Prostate gland (tissue), 2 donors: ENCODE data around the gene PARP1.

Experiments used
- POLR2A ChIP-seq: fragments of 450-650 bp; IDR thresholded peaks from one replicate; pipeline ENCODE4 v1.6.1; 2016; ENCODE audit warnings: antibody characterized with exemption, mild to moderate bottlenecking
- TF ChIP-seq, protein P1 (sequence below), 4 experiments: fragments of 200-600 bp in 2 of 4; fragments of 450-650 bp in 2 of 4; sonication (generic) in 2 of 4; IDR thresholded peaks; 1 replicate in 3 of 4; 2 replicates in 1 of 4; pipeline ENCODE4 v1.5.1; 2016 to 2019; ENCODE audit warnings: antibody characterized with exemption in 4 of 4, mild to moderate bottlenecking in 2 of 4, moderate library complexity in 2 of 4

DNA sequence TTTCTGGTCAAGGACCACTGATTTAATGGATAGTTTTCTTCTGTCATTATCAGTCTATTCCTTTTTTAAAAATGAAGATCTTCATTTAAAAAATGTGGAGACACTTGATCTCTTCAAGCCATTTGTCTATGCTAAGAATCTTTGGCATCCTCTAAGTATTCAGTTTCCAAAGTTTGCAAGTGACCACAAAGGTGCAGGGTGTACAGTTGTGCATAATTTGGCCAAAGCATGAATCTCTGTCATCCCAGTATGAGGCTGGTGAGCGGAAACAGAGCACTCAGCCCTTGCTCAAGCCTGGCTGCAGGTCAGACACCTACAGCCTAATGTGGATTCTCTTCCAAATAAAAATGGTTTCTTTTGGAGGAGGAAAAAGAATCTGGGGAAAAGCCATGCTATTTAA, 19.8 kb downstream of the PARP1 start:
- TF ChIP-seq, protein P1, sequence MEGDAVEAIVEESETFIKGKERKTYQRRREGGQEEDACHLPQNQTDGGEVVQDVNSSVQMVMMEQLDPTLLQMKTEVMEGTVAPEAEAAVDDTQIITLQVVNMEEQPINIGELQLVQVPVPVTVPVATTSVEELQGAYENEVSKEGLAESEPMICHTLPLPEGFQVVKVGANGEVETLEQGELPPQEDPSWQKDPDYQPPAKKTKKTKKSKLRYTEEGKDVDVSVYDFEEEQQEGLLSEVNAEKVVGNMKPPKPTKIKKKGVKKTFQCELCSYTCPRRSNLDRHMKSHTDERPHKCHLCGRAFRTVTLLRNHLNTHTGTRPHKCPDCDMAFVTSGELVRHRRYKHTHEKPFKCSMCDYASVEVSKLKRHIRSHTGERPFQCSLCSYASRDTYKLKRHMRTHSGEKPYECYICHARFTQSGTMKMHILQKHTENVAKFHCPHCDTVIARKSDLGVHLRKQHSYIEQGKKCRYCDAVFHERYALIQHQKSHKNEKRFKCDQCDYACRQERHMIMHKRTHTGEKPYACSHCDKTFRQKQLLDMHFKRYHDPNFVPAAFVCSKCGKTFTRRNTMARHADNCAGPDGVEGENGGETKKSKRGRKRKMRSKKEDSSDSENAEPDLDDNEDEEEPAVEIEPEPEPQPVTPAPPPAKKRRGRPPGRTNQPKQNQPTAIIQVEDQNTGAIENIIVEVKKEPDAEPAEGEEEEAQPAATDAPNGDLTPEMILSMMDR (IDR thresholded peaks at IDR 0.05): no peak
- TF ChIP-seq POLR2A: no peak
